Lower leg skin (tissue), 3 donors: ENCODE data around the gene DOCK3.
"Not testable (repeated sequence)": the region's sequence is repeated elsewhere in the genome, so short reads cannot be mapped to it uniquely, and the experiment has no call there.

Source experiments
- CTCF ChIP-seq, 3 donors: fragments of 450-650 bp; IDR thresholded peaks; one replicate each; pipeline ENCODE4 v1.5.1; 2016; ENCODE audit warnings: antibody characterized with exemption in 3 of 3, mild to moderate bottlenecking in 3 of 3, moderate library complexity in 2 of 3
- POLR2A ChIP-seq, 2 donors: fragments of 450-650 bp; IDR thresholded peaks; one replicate each; pipeline ENCODE4 v1.6.1; 2016 to 2017; ENCODE audit warnings: antibody characterized with exemption in 2 of 2, mild to moderate bottlenecking in 1 of 2, moderate library complexity in 1 of 2

GRCh38 chr3:51094838-51095237 lies 420.1 kb downstream of the DOCK3 start:
- not testable (repeated sequence) for TF ChIP-seq CTCF, POLR2A (IDR thresholded peaks at IDR 0.05)
